Ascending aorta (tissue), 2 donors: ENCODE results near the gene HAUS7. TPM values are rescaled to one million over a fixed set of nuclear protein-coding genes. Genes with fewer than 3 reads are reported as not detected.

Experiments
- DNase-seq, 2 donors: peaks; one replicate each; pipeline ENCODE4 v3.0.0-alpha.2; 2019; ENCODE audit warnings: low spot score in 2 of 2
- H3K27ac ChIP-seq, 2 donors: fragments of 200-600 bp; sonication (generic); one replicate each; pipeline ENCODE4 v1.5.1; 2016 to 2017; ENCODE audit warnings: mild to moderate bottlenecking in 1 of 2
- H3K27me3 ChIP-seq: fragments of 200-600 bp; sonication (generic); one replicate; pipeline ENCODE4 v1.5.1; 2017
- H3K36me3 ChIP-seq, 2 donors: fragments of 200-600 bp; sonication (generic); one replicate each; pipeline ENCODE4 v1.5.1; 2016
- H3K4me1 ChIP-seq, 2 donors: fragments of 200-600 bp; sonication (generic); one replicate each; pipeline ENCODE4 v1.5.1; 2016 to 2017; ENCODE audit warnings: mild to moderate bottlenecking in 1 of 2
- H3K4me3 ChIP-seq, 2 donors: fragments of 200-600 bp; sonication (generic); one replicate each; pipeline ENCODE4 v1.5.1; 2016 to 2017; ENCODE audit warnings: mild to moderate bottlenecking in 1 of 2
- H3K9me3 ChIP-seq, 2 donors: fragments of 200-600 bp; sonication (generic); one replicate each; pipeline ENCODE4 v1.5.1; 2016
- CTCF ChIP-seq, 3 experiments: fragments of 200-600 bp in 2 of 3; fragments of 450-650 bp in 1 of 3; sonication (generic) in 2 of 3; IDR thresholded peaks; one replicate each; pipeline ENCODE4 v1.5.1; 2016 to 2019; ENCODE audit warnings: antibody characterized with exemption in 3 of 3, mild to moderate bottlenecking in 1 of 3, moderate library complexity in 1 of 3
- intact Hi-C: fragments of 100-400 bp; cut with DNase I; formaldehyde crosslinking; loops from one replicate; pipeline ENCODE4 v1.15.1; 2023
- total RNA-seq: library from RNA; depleted of rRNA; stranded (reverse); fragments of >200 nt; gene quantifications from one replicate; pipeline ENCODE4 v1.1.0, GENCODE V29; 2016

Gene HAUS7
- total RNA-seq, 1 donor from 2014 or later, result 22.5 TPM

GRCh38 chrX:153430796-153431195 lies 39.6 kb downstream of the HAUS7 start:
- DNase-seq, result no peak

GRCh38 chrX:153426204-153426603 lies 44.2 kb downstream of the HAUS7 start:
- H3K4me3 ChIP-seq, result no peak overlapping the region
- H3K27ac ChIP-seq, result no peak overlapping the region
- peaks cover 0 to 7% of the 10 kb centered on the region in 2 donors for H3K9me3 ChIP-seq
- no peaks in the 10 kb centered on the region for H3K4me1 ChIP-seq
- no peaks in the 10 kb centered on the region for H3K36me3 ChIP-seq
- DNase-seq, result no peak
- intact Hi-C loops, result no loop called here
- H3K27me3 ChIP-seq, result no peaks in the 10 kb centered on the region
- TF ChIP-seq CTCF (IDR thresholded peaks at IDR 0.05), result no peak

More at GRCh38 chrX:153430796-153431195, 39.6 kb downstream of the HAUS7 start:
- H3K36me3 ChIP-seq, result no peaks in the 10 kb centered on the region
- no peaks in the 10 kb centered on the region for H3K4me1 ChIP-seq
- no peak overlapping the region for H3K27ac ChIP-seq
- no peaks in the 10 kb centered on the region for H3K27me3 ChIP-seq
- H3K4me3 ChIP-seq, result no peak overlapping the region
- H3K9me3 ChIP-seq, result peaks cover 0 to 7% of the 10 kb centered on the region in 2 donors
- no peak for TF ChIP-seq CTCF (IDR thresholded peaks at IDR 0.05)
- intact Hi-C loops, result no loop called here

GRCh38 chrX:153423652-153424051 lies 46.7 kb downstream of the HAUS7 start:
- Histone ChIP-seq H3K36me3 (no peaks in the 10 kb centered on the region), H3K4me3 (no peak overlapping the region), H3K27me3 (no peaks in the 10 kb centered on the region), H3K4me1 (no peaks in the 10 kb centered on the region), H3K27ac (no peak overlapping the region), H3K9me3 (no peaks in the 10 kb centered on the region)
- no peak for DNase-seq
- intact Hi-C loops, result no loop called here
- no peak for TF ChIP-seq CTCF (IDR thresholded peaks at IDR 0.05)

GRCh38 chrX:153421856-153422255 lies 48.5 kb downstream of the HAUS7 start:
- Histone ChIP-seq H3K27ac (no peak overlapping the region), H3K9me3 (no peaks in the 10 kb centered on the region), H3K4me3 (no peak overlapping the region), H3K4me1 (no peaks in the 10 kb centered on the region), H3K27me3 (no peaks in the 10 kb centered on the region), H3K36me3 (no peaks in the 10 kb centered on the region)
- no peak for DNase-seq
- intact Hi-C loops, result no loop called here
- no peak for TF ChIP-seq CTCF (IDR thresholded peaks at IDR 0.05)

GRCh38 chrX:153420851-153421599 lies 49.4 kb downstream of the HAUS7 start:
- Histone ChIP-seq H3K4me3 (no peak overlapping the region), H3K27me3 (no peaks in the 10 kb centered on the region), H3K36me3 (no peaks in the 10 kb centered on the region), H3K9me3 (no peaks in the 10 kb centered on the region), H3K4me1 (no peaks in the 10 kb centered on the region), H3K27ac (no peak overlapping the region)
- no peak for TF ChIP-seq CTCF (IDR thresholded peaks at IDR 0.05)
- intact Hi-C loops, result no loop called here
- DNase-seq, result no peak
